ENCODE data around the gene CES3.

Gene CES3

DNA sequence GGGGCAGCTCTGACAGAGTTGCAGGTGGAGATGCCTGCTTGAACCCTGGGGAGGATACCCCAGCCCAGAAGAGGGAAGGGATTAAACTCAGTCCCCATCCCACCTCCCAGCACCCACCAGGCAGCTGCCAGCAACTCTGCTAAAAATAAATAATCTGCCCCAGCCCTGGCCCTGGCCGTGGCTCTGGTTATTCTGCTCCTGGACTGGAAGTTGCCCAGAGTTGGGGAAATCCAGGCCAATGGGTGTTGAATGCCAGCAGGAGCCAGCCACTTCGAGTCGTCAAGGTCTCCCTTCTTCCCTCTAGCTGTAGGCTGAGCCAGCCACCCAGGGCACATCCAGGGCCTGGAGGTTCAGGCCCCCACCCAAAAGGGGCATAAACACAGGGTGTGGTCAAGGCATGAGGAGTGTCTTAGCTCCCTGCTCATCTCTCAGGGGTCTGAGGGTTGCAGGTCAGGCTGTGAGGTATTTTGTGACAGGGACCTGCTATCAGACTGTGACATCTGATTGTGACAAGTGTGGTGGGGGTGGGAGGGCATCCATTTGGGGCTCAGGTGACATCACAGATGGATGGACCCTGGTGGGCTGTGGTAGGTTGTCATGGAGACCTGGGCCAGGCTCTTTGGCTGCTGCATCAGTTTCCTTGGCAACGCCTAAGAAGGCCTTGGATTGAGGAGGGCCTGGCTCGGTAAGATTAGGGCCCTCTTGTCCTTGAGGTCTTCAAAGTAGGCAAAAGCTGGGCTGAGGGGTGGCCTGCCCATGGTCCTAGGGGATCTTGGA lies 34.7 kb upstream of the CES3 start:
- TF ChIP-seq, protein P1, sequence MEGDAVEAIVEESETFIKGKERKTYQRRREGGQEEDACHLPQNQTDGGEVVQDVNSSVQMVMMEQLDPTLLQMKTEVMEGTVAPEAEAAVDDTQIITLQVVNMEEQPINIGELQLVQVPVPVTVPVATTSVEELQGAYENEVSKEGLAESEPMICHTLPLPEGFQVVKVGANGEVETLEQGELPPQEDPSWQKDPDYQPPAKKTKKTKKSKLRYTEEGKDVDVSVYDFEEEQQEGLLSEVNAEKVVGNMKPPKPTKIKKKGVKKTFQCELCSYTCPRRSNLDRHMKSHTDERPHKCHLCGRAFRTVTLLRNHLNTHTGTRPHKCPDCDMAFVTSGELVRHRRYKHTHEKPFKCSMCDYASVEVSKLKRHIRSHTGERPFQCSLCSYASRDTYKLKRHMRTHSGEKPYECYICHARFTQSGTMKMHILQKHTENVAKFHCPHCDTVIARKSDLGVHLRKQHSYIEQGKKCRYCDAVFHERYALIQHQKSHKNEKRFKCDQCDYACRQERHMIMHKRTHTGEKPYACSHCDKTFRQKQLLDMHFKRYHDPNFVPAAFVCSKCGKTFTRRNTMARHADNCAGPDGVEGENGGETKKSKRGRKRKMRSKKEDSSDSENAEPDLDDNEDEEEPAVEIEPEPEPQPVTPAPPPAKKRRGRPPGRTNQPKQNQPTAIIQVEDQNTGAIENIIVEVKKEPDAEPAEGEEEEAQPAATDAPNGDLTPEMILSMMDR (IDR thresholded peaks at IDR 0.05; ENCODE audit: insufficient read depth, low read depth, low read length, missing control alignments): no peak
- no peak for DNase-seq (ENCODE audit: low read depth)
- H3K4me3 ChIP-seq (ENCODE audit: low read length): no peak overlapping the region

DNA sequence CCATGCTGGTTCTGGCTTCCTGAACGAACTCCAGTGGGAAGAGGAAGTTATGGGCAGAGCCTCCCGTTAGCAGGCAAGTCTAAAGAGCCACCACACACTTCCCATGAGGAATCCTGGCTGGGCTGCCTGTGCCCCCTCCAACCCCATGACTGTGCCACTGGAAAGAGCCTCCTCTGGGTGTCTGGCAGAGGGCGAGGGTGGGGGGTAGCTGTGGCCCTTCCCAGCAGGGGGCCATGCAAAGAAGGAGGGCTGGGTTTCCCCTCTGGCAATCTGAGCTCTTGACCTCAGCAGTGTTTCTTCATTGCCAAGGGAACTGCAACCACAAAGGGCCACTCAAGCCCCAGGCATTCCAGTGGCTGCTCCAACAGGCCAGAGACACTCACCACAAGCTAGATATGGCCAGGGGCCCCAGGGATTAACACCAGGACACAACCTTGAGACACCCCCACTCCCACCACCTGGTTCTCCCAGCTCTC lies 34.1 kb upstream of the CES3 start:
- TF ChIP-seq, protein P1 (IDR thresholded peaks at IDR 0.05; ENCODE audit: insufficient read depth, low read depth, low read length, missing control alignments): no peak
- no peak overlapping the region for H3K4me3 ChIP-seq (ENCODE audit: low read length)
- DNase-seq (ENCODE audit: low read depth): peak; percentile 51

GRCh38 chr16:66927918-66928649 lies 33.0 kb upstream of the CES3 start:
- peak; percentile 70 for DNase-seq (ENCODE audit: low read depth)
- no peak overlapping the region for H3K4me3 ChIP-seq (ENCODE audit: low read length)
- TF ChIP-seq, protein P1 (IDR thresholded peaks at IDR 0.05; ENCODE audit: insufficient read depth, low read depth, low read length, missing control alignments): no peak

DNA sequence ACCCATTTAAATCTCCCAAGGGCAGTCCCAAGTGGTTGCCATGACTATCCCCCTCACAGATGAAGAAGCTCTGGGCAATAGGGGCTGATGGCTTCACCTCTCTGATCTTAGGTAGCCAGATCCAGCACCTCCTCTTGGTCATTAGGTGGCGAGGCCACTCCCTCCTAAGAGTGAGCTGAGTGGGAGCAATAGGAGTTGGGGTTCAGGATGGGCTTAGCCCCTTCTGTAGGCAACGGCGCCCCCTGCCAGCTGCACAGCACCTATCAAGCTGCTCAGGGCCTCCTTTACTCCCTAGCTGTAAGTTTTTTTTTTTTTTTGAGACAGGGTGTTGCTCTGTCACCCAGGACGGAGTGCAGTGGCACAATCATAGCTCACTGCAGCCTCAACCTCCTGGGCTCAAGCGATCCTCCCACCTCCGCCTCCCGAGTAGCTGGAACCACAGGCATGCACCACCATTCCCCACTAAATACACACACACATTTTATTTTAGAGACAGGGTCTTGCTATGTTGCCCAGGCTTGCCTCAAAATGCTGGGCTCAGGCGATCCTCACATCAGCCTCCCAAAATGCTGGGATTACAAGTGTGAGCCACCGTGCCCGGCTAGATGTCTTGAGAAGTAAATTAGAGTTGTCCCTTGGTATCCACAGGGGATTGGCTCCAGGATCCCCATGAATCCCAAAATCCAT lies 32.2 kb upstream of the CES3 start:
- TF ChIP-seq, protein P1 (IDR thresholded peaks at IDR 0.05; ENCODE audit: insufficient read depth, low read depth, low read length, missing control alignments): peak; percentile 40
- DNase-seq (ENCODE audit: low read depth): peak; percentile 51

GRCh38 chr16:66930189-66930588 lies 30.9 kb upstream of the CES3 start:
- no peak overlapping the region for H3K4me3 ChIP-seq (ENCODE audit: low read length)
- peak; percentile 76 for DNase-seq (ENCODE audit: low read depth)
- TF ChIP-seq, protein P1 (IDR thresholded peaks at IDR 0.05; ENCODE audit: insufficient read depth, low read depth, low read length, missing control alignments): no peak

More for the DNA sequence above, 32.2 kb upstream of the CES3 start:
- no peak overlapping the region for H3K4me3 ChIP-seq (ENCODE audit: low read length)

DNA sequence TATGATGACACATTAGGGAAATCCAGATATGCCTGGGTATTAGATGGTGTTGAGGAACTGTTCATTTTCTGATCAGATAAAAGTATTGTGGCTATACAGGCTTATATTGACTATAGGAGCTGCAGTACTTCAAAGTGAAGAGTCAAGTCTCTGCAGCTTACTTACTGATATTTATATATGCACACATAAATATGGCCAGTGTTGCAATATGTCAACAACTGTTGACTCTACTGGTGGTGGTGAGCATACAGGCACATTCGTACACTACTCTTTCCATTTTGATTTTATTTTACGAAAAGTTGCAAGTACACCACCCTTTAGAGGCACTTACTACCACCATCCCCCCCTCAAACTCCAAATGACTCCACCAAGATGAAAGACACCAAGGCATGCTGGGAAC lies 29.4 kb upstream of the CES3 start:
- TF ChIP-seq, protein P1 (IDR thresholded peaks at IDR 0.05; ENCODE audit: insufficient read depth, low read depth, low read length, missing control alignments): no peak
- no peak overlapping the region for H3K4me3 ChIP-seq (ENCODE audit: low read length)
- no peak for DNase-seq (ENCODE audit: low read depth)
